Kidney glomerular epithelial cell (primary cell): ENCODE data around the gene UNC13B.
A peak's percentile ranks its signal among the peaks of the same experiment; 100 is the strongest.
"Not testable (repeated sequence)": the region's sequence is repeated elsewhere in the genome, so short reads cannot be mapped to it uniquely, and the experiment has no call there.

Source experiments
- DNase-seq: peaks from one replicate; lab custom pipeline; 2025; lab: John Stamatoyannopoulos, UW

UNC13B gene

GRCh38 chr9:35161713-35162604 is at the start of gene UNC13B:
Gene UNC13B (plus strand): TSS chr9:35162009. CDS start chr9:35162284, 275 bp downstream.
- DNase-seq: peak; percentile 84

GRCh38 chr9:35112257-35113020 is 49.4 kb upstream of the UNC13B start:
- DNase-seq: no peak

GRCh38 chr9:35114113-35114839 is 47.5 kb upstream of the UNC13B start:
- DNase-seq: peak; percentile 94

- DNase-seq: peak; percentile 3
These were observed 46.8 kb upstream of the UNC13B start for GRCh38 chr9:35114840-35115628.

- DNase-seq: peak; percentile 99
These were observed 45.9 kb upstream of the UNC13B start, which contains the start of gene ATOSB for GRCh38 chr9:35115680-35116538. Gene ATOSB (minus strand): TSS chr9:35115862. CDS start chr9:35108274, 7,588 bp downstream.

GRCh38 chr9:35116539-35116897 is 45.3 kb upstream of the UNC13B start:
- no peak for DNase-seq

- DNase-seq: peak; percentile 95
These were observed 44.8 kb upstream of the UNC13B start for GRCh38 chr9:35116898-35117551.

- DNase-seq: no peak
These were observed 26.9 kb upstream of the UNC13B start for GRCh38 chr9:35134920-35135319.

GRCh38 chr9:35135988-35136387 is 25.8 kb upstream of the UNC13B start:
- no peak for DNase-seq

GRCh38 chr9:35136866-35137265 is 24.9 kb upstream of the UNC13B start:
- no peak for DNase-seq

- no peak for DNase-seq
These were observed 21.7 kb upstream of the UNC13B start for GRCh38 chr9:35140093-35140492.

GRCh38 chr9:35142037-35142436 is 19.8 kb upstream of the UNC13B start:
- no peak for DNase-seq

- DNase-seq: not testable (repeated sequence)
These were observed 13.8 kb upstream of the UNC13B start for GRCh38 chr9:35147941-35148563.

GRCh38 chr9:35152926-35153325 is 8.9 kb upstream of the UNC13B start:
- no peak for DNase-seq

- no peak for DNase-seq
These were observed 5.0 kb upstream of the UNC13B start for GRCh38 chr9:35156781-35157180.

- not testable (repeated sequence) for DNase-seq
These were observed 4.0 kb upstream of the UNC13B start for GRCh38 chr9:35157836-35158235.

GRCh38 chr9:35158501-35159280 is 3.1 kb upstream of the UNC13B start:
- DNase-seq: no peak

GRCh38 chr9:35162605-35163315 is 951 bp downstream of the UNC13B start:
- DNase-seq: no peak
